Activated CD8-positive, alpha-beta memory T cell treated with anti-CD3 and anti-CD28 coated beads, Interleukin-2, amount 50 U/mL, for 1 hour (primary cell): ENCODE measurements around the gene CYBC1.

Experiments
- DNase-seq: peaks from one replicate; pipeline ENCODE4 v3.0.0-alpha.2; 2020; ENCODE audit errors: extremely low read depth

The CYBC1 gene

GRCh38 chr17:82411396-82412053, 39.0 kb downstream of the CYBC1 start:
- DNase-seq: no peak

DNA sequence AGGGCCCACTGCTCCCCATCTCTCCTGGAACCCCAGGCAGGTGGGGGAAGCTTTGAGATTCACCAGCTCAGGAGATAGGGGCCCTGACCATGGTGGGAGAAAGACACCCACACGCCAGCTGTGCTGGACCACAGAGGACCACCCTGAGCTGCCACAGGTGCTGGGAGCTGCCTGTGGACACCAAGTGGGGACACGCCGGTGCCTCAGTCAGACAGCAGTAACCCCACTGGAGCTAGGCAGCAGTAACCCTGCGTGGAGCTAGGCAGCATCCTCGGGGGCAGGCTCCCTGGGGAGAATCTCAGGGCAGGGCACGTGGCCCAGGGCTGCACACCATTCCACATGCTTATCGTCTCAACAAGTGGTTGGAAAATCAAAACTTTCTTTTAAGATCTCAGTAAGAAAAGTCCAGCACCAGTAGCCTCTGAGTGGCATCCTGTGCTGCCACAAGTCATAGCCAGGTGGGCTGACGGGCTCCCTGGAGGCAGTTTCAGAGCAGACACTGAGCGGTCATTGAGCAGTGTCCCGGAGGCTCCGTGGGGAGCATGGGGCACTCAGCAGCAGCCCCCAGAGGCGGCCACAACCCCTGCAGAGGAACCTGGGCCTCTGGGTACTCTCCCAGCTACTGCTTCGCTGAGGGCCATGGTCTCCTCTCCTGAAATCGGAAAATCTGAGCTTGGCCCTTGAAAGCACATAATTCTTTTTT, 40.4 kb downstream of the CYBC1 start:
- no peak for DNase-seq

GRCh38 chr17:82408938-82409318, 41.6 kb downstream of the CYBC1 start:
- no peak for DNase-seq

GRCh38 chr17:82408288-82408937, 42.1 kb downstream of the CYBC1 start:
- no peak for DNase-seq

DNA sequence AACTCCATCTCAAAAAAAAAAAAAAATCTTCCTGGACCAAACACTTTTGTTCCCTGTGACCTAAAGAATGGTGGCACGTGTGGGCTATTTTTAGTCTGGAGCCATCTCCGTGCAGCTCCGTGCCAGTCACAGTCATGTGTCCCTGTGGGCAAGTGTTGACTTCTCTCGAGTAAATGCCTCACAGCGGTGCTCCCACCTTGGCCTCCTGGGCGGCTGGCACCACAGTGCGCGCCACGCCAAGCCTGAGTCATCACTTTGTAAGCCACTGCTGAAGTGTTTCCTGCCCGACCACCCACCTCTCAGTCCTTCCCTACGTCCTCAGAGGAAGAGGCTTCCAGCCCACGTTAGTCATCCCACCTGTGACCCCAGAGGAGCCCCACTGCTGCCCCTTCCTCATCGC, 43.3 kb downstream of the CYBC1 start:
- no peak for DNase-seq

DNA sequence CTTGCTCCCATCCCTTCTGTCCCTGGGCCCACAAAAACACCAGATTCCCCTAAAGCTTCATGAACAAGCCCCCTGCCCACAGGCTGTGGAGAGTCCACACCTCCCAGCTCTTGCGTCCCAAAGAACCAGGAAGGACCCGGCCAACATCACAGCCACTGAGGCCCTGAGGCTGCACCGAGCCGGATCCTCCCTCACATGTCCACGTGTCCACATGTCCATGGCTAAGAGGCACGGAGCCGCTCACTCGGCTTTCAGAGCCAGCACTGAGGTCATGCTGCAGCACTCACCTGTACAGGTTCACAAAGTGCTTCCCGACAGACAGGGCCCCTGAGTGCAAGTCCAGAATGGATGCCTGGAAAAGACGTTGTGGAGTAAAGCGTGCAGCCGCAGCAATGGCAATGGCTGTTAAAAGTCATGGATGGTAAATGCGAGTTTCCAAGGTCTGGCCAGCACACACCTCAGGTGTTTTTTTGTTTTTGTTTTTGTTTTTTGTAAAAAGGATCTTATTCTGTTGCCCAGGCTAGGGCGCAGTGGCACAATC, 44.4 kb downstream of the CYBC1 start:
- DNase-seq: no peak

- DNase-seq: no peak
Measured at GRCh38 chr17:82405051-82405450, 45.5 kb downstream of the CYBC1 start.

DNA sequence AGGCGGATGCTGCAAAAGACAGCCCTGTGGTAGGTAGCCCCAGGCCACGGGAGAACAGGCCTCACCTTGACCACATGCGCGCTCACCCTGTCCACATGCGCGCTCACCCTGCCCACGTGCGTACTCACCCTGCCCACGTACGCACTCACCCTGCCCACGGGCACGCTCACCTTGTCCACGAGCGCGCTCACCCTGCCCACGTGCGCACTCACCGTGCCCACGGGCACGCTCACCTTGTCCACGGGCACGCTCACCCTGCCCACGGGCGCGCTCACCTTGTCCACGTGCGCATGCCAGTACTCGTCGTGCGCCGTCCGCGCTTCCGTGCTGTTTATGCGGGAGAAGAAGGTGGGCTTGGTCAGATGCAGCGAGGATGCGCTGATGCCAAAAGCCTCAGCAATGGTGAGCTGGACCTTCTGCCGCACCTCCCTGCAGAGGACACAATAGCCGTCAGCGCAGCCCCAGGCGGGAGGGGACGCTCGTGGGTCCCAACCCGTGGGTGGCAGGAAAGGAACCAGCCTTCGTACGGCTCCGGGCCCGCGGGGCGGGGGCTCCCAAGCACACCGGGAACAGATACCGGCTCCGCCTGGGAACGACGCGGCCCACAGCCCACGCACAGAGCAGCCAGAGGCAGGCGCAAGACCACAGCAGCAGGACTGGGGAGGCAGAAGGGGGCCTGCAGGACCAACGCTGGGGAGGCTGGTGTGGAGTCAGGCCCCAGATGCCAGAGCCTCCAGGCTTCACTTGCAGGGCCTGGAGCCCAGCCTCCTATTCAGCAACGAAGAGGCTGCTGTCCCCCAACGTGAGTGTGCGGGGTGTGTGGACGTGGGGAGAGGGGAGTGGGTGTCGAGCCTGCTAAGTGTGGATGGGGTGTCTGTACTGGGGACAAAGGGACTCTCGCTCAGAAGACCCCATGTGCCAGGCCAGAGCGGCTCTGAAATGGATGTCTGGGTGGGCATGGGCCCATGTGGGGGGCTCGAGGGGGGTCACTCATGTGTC, 46.6 kb downstream of the CYBC1 start:
- DNase-seq: no peak

DNA sequence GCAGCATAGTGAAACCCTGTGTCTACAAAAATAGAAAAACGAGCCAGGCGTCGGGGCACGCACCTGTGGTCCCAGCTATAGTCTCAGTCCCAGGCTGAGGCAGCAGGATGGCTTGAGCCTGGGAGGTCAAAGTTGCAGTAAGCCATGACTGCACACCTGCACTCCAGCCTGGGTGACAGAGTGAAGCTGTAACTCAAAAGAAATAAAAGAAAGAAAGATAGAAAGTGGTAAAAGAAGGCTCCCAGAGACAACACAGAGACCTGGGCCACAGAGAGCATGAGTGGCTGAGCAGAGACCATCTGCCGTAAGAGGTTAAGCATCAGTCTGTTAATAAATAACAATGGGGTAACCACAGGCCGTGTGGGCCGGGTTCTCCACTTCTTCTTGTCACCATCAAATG, 47.7 kb downstream of the CYBC1 start:
- DNase-seq: no peak

DNA sequence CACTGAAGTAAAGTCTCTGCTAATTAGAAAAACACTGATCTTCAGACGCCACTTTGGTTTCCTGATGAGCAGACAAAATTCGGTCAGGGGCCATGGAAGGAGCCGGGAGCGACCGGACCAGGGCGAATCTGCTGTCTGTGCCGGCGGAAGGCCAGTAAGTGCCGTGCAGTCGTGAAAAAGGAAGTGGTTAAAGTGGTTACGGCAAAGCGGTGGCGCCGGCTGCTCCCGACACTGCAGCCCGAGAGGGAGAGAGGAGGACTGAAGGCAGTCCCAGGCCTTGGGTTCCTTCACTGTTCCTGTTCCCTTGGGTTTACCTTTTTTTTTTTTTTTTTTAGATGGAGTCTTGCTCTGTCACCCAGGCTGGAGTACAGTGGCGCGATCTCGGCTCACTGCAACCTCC, 49.7 kb downstream of the CYBC1 start:
- DNase-seq: no peak

GRCh38 chr17:82400206-82400605, 50.3 kb downstream of the CYBC1 start:
- no peak for DNase-seq

DNA sequence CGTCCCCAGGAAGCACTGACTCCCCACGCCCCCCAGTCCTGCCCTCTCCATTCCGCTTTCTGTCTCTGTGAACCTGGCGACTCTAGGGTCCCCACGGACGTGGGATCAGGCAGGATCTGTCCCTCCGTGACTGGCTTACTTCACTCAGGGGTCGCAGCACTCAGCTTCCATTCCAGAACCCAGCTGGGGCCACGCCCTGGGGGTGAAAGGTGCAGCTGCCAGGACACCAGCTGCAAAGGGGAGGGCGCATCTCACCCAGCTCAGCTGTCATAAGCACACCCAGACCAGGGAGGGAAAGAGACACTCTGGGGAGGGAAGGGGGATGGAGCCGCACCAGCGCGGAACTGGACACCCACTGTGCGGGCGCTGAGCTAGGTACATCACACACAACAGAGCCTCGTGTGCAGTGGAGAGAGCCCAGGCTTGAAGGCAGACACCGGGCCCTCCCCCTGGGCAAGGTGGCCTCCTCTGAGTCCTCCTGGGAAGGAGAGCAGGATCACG, 50.9 kb downstream of the CYBC1 start:
- no peak for DNase-seq

GRCh38 chr17:82399041-82399441, 51.5 kb downstream of the CYBC1 start:
- no peak for DNase-seq

DNA sequence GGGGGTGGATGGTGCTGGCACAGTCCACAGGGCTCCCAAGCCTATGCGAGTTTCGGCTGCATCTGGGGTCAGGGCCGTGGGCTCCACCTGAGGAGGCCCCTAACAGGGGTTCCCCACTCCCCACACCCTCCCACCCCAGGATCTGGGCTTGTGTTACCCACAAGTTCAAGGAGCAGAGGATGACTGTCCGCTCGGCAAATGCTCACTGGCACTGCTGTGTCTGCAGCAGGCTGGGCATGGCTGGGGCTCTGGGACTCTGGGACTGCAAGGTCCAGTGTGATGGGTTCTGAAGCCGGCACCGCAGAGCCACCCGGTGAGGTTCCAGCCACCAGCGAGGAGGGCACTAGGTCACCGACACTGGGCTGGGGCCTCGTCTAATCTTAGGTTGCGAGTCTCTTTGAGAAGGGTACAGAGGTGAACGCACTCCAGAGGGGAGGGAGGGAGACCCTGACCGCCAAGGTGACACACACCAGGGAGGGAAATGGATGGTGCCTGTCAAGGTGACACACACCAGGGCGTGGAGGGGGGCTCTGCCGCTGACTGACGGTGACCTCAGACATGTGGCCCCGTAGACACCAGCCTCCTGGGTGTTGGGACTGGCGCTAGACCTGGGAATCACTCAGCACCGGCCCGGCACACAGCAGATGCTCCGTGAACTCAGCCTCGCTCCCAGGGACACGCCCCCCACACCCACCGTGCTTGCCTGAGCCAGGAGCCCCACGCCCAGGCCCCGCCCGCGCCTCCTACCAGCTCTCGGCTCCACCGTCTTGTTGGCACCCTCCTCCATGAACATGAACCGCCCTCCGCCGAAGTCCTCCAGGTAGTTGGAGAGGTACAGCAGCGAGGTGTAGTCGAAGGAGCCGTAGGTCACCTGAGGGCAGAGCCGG, 52.9 kb downstream of the CYBC1 start:
- DNase-seq: no peak

DNA sequence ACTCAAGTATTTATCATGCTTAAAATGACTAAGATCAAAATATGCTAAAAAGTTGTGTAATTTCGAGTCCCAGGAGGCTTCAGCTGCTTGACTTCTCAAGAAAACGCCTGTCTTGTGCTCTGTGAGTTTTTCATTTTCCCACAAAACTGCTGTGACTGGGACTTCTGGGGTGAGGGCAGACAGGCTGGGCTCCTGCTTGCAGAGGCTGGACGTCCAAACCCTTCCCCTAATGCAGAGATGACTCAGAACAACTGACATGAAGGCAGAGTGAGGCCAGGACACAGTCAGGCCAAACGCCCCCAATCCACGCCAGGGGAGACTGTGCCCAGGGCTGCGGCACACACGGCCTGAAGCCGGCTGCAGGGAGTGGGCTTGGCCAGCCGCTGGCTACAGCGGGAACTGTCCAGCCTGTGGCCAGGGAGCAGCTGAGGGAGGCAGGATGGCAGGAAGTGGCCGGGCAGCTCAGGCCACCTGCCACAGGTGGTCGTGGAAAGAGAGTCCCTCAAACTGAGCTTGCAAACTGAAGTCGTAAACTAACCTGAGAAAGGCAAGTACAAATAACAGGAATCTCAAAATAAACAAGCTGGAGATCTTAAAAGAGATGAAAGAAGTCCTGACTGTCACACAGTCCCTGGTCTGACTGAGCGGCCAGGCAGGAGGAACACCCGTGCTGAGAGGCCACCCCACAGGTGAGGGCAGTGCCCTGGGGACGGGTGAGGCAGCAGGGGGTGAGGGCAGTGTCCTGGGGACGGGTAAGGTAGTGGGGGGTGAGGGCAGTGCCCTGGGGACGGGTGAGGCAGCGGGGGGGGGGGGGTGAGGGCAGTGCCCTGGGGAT, 53.7 kb downstream of the CYBC1 start:
- no peak for DNase-seq

DNA sequence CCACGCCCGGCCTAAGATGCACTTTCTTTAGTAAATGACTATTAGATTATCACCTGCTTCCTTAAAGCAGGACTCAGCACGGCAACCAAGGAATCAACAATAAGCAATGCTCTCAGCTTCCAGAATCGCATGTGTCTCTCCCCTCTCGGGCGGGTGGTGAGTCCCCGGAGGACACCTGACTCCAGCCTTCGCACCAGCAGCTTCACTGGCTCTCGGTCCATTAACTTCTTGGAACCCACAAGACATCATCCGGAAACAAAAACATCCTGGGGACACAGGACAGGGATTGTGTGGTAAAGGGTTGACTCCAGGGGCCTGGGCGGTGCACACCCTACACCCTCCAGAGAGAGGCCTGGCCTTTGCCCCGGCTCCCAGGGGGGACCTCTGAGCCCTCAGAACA, 56.3 kb downstream of the CYBC1 start:
- no peak for DNase-seq

GRCh38 chr17:82392941-82393340, 57.6 kb downstream of the CYBC1 start:
- no peak for DNase-seq
